ENCODE measurements around the gene IL17C. TPM values are rescaled to one million over a fixed set of nuclear protein-coding genes. Genes with fewer than 3 reads are reported as not detected.
"Not testable (repeated sequence)": the region's sequence is repeated elsewhere in the genome, so short reads cannot be mapped to it uniquely, and the experiment has no call there.

The IL17C gene
- total RNA-seq, 1 donor from 2014 or later: not detected

DNA sequence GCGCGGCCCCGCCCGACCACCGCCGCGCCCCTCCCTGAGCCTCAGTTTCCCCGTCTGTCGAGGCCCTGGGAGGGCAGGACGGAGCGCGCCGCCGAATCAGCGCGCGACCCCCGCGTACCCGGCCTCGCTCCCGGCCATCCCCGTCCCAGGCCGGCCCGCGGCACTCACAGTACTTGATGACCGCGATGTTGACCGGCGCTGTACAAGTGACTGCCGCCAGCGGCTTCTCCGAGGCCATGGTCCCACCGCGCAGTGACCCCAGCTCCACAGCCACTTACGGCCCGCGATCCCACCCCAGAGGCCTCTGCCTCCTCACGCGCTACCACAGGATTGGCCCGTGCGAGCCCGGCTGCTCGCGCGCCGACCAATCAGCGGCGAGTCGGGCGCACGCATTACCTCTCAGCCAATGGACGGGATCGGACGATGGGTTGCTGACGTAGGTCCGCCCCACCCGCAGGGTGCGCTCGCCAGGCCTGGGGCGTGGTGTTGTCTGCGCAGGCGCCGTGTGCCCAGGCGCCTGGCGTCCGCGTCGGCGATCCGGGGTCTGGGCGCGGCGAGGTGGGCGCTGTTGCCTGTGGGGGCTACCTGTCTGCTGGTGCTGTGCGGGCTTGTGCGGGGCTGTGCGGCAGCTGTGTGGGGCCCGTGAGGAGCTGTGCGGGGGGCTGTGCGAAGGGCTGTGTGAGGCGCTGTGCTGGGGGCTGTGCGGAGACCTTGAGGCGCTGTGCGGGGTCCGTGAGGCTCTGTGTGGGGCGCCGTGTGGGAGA, 24.7 kb downstream of the IL17C start, which contains the start of gene MVD:
TSS of gene MVD (minus strand) at position 249 of the 764 bp plus-strand sequence. CDS start at position 238, 11 bp downstream.
- peak within 1 kb of the TSS; percentile 73 for H3K27ac Mint-ChIP-seq (ENCODE audit: unreplicated experiment)
- H3K4me1 Mint-ChIP-seq (ENCODE audit: low read depth, unreplicated experiment): peaks cover 9% of the 10 kb centered on the region
- peaks cover 10% of the 10 kb centered on the region for H3K9me3 Mint-ChIP-seq (ENCODE audit: unreplicated experiment)
- TF ChIP-seq, protein P1, sequence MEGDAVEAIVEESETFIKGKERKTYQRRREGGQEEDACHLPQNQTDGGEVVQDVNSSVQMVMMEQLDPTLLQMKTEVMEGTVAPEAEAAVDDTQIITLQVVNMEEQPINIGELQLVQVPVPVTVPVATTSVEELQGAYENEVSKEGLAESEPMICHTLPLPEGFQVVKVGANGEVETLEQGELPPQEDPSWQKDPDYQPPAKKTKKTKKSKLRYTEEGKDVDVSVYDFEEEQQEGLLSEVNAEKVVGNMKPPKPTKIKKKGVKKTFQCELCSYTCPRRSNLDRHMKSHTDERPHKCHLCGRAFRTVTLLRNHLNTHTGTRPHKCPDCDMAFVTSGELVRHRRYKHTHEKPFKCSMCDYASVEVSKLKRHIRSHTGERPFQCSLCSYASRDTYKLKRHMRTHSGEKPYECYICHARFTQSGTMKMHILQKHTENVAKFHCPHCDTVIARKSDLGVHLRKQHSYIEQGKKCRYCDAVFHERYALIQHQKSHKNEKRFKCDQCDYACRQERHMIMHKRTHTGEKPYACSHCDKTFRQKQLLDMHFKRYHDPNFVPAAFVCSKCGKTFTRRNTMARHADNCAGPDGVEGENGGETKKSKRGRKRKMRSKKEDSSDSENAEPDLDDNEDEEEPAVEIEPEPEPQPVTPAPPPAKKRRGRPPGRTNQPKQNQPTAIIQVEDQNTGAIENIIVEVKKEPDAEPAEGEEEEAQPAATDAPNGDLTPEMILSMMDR (IDR thresholded peaks at IDR 0.05; ENCODE audit: partially characterized antibody, unreplicated experiment): no peak
- H3K36me3 Mint-ChIP-seq (ENCODE audit: unreplicated experiment): no peaks in the 10 kb centered on the region
- peaks cover 11% of the 10 kb centered on the region for H3K27me3 Mint-ChIP-seq (ENCODE audit: unreplicated experiment)
- H3K4me3 Mint-ChIP-seq (ENCODE audit: unreplicated experiment): peak within 1 kb of the TSS; percentile 91
- DNase-seq: peak; percentile 96

DNA sequence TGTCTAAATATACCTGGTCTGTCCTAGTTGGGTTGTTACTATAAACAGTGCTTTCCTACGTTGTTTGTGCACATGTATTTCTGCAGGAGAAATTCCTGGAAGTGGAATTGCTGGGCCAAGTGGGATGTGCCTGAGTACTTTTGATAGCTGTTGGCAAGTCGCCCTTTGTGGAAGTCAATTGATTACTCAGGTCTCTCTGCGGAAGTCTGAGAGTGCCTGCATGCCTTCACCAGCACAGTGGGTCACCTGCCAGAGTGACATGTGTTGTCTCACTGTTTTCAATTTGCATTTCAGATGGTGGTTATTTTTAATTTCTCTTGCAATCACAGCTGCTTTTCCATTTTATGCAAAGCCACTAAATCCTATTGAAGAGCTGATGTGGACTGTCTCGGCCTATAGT, 26.8 kb downstream of the IL17C start:
- Mint-ChIP-seq H3K36me3 (ENCODE audit: unreplicated experiment) (no peaks in the 10 kb centered on the region), H3K9me3 (ENCODE audit: unreplicated experiment) (peaks cover 11% of the 10 kb centered on the region), H3K27ac (ENCODE audit: unreplicated experiment) (no peak overlapping the region), H3K4me3 (ENCODE audit: unreplicated experiment) (peak overlapping the region; percentile 41), H3K27me3 (ENCODE audit: unreplicated experiment) (peaks cover 11% of the 10 kb centered on the region), H3K4me1 (ENCODE audit: low read depth, unreplicated experiment) (peaks cover 4% of the 10 kb centered on the region)
- TF ChIP-seq, protein P1 (IDR thresholded peaks at IDR 0.05; ENCODE audit: partially characterized antibody, unreplicated experiment): no peak
- DNase-seq: no peak

DNA sequence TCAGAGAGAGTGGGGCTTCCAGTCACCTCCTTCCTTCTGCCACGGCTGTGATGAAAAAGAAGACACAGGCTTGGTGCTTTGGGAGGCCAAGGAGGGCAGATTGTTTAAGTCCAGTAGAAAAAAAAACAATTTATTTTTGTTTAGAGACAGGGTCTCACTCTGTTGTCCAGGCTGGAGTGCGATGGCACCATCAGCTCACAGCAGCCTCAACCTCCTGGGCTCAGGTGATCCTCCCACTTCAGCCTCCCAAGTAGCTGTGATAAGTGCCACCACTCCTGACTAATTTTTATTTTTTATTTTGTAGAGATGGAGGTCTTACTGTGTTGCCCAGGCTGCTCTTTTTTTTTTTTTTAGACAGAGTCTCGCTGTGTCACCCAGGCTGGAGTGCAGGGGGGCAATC, 27.2 kb downstream of the IL17C start:
- H3K27ac Mint-ChIP-seq (ENCODE audit: unreplicated experiment): no peak overlapping the region
- peaks cover 11% of the 10 kb centered on the region for H3K9me3 Mint-ChIP-seq (ENCODE audit: unreplicated experiment)
- TF ChIP-seq, protein P1 (IDR thresholded peaks at IDR 0.05; ENCODE audit: partially characterized antibody, unreplicated experiment): no peak
- H3K4me1 Mint-ChIP-seq (ENCODE audit: low read depth, unreplicated experiment): peaks cover 4% of the 10 kb centered on the region
- H3K27me3 Mint-ChIP-seq (ENCODE audit: unreplicated experiment): peaks cover 11% of the 10 kb centered on the region
- no peaks in the 10 kb centered on the region for H3K36me3 Mint-ChIP-seq (ENCODE audit: unreplicated experiment)
- no peak for DNase-seq
- no peak overlapping the region for H3K4me3 Mint-ChIP-seq (ENCODE audit: unreplicated experiment)

DNA sequence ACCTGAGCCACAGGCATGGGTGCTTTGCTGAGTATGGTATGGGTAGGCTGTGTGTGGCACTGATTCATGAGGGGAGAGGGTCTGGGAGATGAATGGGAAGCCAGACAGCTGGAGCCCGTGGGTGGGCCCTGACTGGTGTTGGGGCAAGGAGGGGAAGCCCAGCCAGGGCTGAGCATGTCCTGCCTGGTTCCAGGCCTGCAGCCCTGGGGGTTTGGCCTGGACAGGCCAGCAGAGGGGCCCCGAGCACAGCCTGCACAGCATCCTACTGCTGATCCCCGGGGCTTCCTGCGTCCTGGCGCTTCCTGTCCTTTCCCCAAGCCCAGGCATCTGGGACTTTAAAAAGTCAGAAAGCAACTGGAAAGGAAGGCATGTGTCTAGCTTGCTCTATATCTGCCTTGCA, 29.1 kb downstream of the IL17C start:
- H3K36me3 Mint-ChIP-seq (ENCODE audit: unreplicated experiment): no peaks in the 10 kb centered on the region
- peaks cover 9% of the 10 kb centered on the region for H3K27me3 Mint-ChIP-seq (ENCODE audit: unreplicated experiment)
- H3K9me3 Mint-ChIP-seq (ENCODE audit: unreplicated experiment): peaks cover 9% of the 10 kb centered on the region
- TF ChIP-seq, protein P1 (IDR thresholded peaks at IDR 0.05; ENCODE audit: partially characterized antibody, unreplicated experiment): no peak
- H3K27ac Mint-ChIP-seq (ENCODE audit: unreplicated experiment): no peak overlapping the region
- H3K4me3 Mint-ChIP-seq (ENCODE audit: unreplicated experiment): no peak overlapping the region
- no peak for DNase-seq
- peaks cover 2% of the 10 kb centered on the region for H3K4me1 Mint-ChIP-seq (ENCODE audit: low read depth, unreplicated experiment)

DNA sequence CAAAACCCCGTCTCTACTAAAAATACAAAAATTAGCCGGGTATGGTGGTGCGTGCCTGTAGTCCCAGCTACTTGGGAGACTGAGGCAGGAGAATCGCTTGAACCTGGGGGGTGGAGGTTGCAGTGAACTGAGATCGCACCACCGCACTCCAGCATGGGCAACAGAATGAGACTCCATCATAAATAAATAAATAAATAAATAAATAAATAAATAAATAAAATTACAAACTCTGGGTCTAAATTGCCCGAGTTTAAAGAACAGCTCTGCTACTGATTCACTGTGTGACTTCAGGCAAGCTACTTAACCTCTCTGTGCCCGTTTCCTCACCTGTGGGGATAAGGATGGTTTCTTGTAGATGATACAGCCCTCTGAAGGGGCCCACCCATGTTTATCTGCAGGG, 31.1 kb downstream of the IL17C start:
- H3K4me3 Mint-ChIP-seq (ENCODE audit: unreplicated experiment): not testable (repeated sequence)

More for the DNA sequence above, 31.1 kb downstream of the IL17C start:
- H3K27me3 Mint-ChIP-seq (ENCODE audit: unreplicated experiment); H3K36me3 Mint-ChIP-seq (ENCODE audit: unreplicated experiment); H3K9me3 Mint-ChIP-seq (ENCODE audit: unreplicated experiment); H3K27ac Mint-ChIP-seq (ENCODE audit: unreplicated experiment); DNase-seq; H3K4me1 Mint-ChIP-seq (ENCODE audit: low read depth, unreplicated experiment): not testable (repeated sequence)

Measured in glutamatergic neuron (in vitro differentiated cells).